HG03060 (cell line): Measurements from ENCODE around the gene TSPAN5.

ENCODE experiments used
- ATAC-seq: cut with Tn5 transposase; IDR thresholded peaks from one replicate; pipeline ENCODE4 v1.9.1; 2021; ENCODE audit warnings: low read depth, moderate number of reproducible peaks; ENCODE audit not compliant: unreplicated experiment

The TSPAN5 gene

DNA sequence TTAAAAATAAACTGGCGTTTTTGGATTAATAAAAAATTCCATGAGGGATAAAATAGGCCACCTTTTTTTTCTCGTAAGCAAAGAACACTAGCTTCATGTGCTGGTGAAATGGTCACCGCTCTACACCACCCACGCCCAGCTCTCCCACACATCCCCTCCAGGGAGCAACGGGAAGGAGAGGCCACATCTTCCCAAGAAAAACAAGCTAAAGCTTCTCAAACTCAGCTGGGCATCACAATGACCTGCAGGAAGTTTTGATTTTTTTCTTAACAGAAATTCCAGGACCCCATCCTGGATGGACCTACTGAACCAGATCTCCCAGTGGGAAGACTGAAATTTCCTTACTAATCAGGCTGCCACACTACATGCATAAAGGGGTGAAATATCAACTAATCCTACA, 9.8 kb downstream of the TSPAN5 start:
- ATAC-seq: no peak

DNA sequence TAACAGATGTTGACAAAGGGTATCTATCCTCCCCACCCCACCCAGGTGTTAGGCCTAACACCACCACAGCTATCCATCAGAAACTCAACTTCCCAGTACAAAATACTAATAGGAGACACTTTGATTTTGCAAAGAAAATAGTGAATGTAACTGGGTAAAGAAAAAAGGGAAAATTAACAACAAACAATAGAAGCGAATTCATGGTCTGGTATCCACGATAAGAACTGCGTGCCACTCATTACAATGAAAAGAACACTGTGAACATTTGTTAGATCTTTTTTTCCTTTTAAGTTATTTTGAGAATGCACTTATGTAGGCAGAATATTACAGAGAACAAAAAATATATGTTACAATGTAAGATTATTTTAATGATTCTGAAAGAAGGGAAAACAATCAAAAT, 12.0 kb downstream of the TSPAN5 start:
- no peak for ATAC-seq

DNA sequence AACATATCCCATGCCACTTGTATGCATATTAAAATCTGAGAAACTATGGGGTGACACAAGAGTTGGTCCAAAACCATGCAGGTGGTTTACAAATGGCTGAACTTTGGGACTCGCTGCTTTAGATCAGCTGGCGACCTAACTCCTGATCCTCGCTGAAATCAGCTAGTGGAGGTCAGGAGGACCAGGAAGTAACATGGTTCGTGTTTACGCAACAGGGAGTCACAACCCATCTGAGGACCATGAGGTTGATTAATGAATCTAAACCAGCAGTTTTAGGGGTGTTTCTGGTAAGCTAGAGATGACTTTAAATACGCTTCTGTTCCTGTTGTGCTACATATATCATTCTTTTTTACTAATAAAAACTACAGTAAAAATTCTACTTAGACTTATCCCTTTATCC, 12.9 kb downstream of the TSPAN5 start:
- no peak for ATAC-seq

DNA sequence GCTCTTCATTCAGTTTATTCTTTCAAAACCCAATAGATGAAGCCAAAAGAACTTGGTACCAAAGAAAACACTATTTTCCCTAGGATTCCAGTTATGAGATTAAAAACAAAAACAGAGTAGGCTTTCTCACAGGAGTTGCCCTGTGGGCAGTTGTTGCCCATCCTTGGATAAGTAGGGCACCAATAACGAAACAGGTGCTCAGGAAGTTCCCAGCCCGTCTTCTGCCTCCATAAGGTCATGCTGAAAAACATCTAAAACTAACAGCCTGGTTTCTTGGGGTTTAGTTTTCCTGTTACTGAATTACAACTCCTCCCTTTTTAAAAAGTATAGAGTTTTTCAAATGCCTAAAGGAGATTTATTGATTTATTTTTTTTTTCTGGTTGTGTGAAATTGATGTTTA, 14.7 kb downstream of the TSPAN5 start:
- ATAC-seq: no peak

DNA sequence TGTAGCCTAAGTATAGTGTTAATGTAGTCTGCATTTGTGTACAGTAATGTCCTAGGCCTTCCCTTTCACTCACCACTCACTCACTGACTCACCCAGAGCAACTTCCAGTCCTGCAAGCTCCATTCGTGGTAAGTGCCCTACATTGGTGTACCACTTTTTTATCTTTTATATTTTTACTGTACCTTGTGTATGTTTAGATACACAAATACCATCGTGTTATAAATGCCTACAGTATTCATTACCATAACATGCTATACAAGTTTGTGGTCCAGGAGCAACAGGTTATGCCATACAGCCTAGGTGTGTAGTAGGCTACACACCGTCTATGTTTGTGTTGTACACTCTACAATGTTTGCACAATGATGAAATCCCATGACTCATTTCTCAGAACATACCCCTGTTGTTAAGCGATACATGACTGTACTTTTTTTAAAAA, 15.4 kb downstream of the TSPAN5 start:
- no peak for ATAC-seq

DNA sequence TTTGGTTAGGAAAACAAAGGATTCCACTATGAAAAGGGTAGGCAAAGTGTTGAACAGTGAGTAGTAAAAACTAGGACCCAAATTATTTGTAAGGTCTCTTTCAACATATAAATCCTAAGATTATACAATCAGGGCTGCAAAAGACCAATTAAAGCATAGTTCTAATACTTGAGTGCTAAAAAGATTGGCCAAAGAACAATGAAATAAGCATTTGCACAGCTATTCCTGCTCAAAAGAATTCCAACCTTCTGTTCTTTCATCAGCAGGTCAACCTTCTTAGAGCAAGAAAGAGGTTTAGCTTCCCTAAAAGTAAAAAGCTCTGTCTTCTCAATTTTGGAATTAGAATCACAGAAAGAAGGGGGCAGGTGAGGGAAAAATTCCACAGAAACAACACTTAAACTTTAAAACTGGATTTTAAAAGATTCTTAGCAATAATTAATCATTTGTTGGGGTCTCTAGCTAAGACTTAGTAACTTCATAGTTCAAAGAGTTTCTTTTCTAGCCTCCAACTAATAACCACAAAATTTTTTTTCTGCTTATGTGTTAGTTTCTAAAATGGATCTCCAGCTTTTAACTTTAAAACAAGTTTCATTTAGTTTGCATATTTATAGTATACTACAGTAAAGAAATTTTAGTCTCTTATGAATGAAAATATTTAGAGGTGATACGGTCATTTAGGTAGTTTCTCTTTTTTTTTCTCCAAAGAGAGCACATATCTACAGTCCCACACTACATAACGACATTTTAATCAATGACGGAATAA, 16.3 kb downstream of the TSPAN5 start:
- ATAC-seq: no peak

DNA sequence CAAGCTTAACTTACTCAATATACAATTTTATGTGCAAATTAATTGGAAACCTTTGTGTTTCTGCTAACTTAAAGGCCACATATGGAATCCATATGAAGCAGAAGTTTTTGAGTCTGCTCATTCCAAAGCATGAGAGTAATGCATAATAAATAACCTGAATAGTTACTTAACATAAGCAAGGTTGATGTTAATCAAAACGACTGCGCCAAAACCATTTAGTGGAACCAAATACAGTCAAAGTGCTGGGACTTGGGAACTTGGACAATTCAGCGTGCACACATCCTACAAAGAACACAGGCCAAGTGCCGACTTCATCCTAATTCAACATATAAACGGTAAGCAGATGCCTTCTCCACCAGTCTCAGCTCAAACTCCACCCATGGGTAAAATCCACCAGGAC, 17.0 kb downstream of the TSPAN5 start:
- ATAC-seq: no peak

DNA sequence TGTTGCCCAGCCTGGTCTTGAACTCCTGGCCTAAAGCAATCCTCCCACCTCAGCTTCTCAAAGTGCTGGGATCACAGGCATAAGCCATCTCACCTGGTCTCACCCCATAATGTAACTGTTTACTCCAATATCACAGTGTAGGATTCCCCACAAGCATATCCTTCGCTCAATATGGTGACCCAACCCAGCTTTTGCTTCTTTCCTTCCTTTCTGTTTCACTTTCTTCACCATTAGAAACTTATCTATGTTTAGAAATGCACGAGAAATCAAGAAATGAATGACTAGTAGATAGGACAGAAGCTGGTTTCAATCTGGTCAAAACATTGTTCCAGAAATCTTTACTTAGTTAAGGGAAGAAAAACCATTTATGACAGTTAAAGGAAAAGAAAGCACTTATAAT, 18.9 kb downstream of the TSPAN5 start:
- ATAC-seq: peak; percentile 44

DNA sequence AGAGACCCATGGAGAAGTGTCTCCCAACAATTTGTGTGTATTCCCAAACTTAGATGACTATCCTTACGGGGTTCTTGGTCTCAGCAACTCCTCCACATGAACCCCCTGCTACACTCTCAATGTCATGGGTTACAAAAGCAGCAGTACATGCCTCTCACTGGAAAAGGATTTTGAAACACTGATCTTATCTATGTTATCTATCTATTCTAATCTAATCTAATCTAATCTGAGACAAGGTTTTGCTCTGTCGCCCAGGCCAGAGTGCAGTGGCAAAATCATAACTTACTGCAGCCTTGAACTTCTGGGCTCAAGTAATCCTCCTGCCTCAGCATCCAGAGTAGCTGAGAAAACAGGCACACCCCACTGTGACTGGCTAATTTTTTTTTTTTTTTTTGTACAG, 19.3 kb downstream of the TSPAN5 start:
- ATAC-seq: no peak

DNA sequence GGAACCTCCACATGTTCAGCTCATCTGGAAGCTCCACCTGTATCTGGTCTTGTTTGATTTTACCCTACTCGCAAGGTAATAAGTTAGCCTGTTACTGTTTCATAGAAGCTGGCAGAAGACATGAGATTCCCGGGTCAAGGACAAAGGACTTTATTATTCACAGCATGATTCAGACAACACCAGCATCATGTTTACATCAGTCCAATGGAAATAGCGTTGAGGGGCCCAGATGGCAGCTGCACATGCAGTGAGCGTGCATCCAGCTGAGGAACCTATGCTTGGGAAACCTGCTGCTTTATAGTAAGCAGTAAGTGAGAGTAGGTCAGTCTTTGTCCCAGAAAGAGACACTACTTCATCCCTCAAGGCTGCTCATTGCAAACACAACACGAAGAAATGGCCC, 19.8 kb downstream of the TSPAN5 start:
- ATAC-seq: no peak

DNA sequence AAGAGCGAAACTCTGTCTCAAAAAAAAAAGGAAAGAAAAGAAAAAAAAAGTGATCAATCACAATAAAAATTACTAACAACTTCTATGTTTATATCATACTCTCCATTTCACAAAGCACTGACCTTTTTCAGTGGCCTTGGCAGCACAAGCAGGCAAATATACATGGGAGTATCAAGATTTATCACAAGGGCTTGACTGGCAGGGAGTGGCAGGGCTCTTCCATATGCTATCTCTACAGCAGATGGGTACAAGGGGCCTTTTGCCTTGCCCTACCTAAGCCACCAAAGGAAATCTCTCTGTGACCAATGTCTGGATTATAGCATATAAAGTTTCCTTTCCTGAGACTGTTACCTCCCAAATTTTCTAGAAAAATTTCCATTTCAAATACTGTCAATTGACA, 24.4 kb downstream of the TSPAN5 start:
- ATAC-seq: no peak

DNA sequence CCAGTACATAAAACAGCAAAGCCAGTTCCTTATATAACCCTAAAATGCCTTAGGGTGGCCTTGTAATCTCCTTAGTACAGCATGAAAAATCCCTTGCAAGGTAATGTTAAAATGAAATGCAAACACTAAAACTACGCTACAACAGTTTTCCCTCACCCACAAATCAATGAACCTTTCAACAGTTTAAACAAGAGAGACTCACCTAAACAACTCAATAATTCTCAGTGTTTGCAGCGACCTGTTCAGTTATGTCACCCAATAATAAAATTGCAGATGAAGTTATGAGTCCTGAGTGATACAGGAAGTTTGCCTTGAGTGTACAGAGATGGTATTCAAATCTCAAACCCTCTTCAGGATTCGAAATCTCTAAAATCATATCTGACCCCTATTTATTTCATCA, 25.3 kb downstream of the TSPAN5 start:
- ATAC-seq: no peak

DNA sequence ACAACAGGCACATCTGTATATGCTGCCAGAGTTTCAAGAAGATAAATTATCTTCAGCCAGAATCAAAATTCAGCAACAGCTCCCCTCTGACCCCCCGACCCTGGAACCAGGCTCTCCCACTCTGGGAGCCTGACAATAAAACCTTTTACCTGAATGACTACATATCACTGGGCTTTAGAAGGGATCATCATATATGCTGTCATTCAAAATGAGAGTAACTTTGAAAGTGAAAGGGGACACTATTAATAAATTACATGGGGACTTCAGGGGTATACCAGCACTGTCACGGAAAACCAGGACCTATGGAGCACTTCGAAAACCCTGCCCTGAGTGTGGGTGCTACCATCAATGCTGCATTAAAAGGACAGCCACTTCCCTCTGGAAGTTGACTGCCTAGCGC, 26.2 kb downstream of the TSPAN5 start:
- no peak for ATAC-seq

DNA sequence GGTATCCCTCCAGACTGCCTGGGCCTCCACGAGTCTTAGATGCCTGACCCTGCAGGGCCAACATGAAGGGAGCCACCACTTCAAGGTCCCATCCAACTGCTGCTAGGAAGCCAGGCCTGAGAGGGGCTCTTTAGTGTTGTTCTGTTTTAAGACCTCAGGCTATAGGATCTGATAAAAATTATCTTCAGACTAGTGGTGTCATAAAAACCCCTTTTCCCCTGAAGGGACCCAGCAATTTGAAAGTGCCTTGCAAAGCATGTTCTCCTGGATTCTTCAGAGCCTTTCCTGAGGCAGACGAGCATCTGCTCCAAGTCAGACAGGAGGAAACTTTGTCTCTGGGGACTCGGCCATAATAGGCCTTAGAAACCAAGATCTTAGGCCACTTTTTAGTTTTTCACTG, 26.9 kb downstream of the TSPAN5 start:
- no peak for ATAC-seq

DNA sequence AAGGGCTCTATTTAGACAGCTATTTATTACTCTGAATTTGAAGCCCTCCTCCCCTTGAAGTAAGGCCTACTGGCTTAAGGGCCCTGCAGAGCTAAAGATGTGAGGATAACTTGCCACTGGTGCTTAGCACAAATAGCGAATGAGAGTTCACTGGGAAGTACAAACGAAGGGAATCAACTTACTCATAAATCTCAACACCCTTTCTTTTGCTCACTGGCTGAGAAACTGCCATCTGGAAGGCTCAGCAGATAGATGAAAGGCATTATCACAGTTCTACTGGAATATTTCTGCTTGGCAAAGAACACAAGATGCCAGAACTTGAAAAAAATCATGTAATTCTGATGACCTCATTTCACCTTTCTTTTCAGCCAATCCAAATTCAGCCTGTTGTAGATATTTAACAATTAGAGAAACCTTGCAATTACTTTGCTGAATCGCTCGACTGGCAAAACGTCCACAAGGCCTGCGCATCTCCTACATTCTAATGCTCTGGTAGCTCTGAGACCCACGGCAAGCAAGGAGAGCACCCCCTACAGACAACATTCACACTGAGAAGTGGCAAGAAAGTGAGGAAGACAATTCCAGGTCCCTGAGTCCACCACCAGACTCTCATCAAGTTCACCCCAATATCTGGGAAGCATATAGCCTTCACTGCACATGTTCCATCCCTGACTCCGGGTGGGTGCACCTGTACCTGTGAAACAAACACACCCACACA, 27.5 kb downstream of the TSPAN5 start:
- ATAC-seq: no peak

DNA sequence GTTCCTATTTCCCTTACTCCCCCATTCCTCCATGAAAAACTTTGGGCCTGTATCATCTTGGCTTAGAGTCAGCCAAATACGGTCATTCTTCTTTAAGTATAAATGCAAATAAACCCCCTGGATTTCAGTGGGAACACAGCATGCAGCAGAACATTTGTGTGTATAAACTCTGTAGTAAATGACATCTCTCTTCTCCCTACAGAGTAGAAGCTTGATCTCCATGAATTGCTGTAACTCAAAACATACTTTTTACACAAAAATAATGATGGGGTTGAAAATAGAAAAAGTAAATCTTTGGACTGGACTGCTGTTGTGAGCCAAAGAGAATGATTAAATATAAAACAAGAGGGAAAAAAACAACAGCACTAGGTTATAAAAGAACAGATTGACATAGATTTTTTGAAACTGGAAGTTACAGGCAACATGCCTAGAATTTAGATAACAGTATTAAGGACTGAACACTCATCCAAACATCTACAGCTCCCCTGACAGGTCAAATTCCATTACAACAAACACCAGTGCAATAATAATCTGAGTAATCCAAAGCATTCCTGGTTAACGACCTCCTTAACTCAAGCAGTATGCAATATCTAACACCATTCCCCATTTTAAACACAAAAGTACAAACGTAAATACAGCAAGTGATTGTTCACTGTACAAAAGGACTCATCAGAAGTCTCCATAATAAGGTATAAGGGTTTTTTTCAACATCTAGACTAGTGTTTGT, 30.7 kb downstream of the TSPAN5 start:
- ATAC-seq: no peak

DNA sequence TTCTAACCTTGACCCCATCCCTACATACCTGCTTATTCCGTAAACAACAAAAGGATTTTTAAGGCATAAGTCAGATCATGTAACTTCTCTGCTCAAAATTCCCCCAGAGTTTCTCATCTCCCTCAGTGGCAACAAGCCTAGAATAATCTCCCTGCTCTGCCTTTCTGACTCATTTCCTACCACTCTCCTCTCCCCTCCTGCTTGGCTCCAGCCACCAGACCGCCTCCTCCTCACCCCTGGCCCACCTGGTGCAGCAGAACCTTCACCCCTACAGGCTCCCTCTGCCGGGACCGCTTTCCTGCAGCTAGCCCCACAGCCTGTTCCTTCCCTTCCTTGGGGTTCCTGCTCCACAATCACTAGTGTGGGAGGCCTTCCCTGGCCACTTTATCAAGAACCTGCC, 32.1 kb downstream of the TSPAN5 start:
- ATAC-seq: no peak

DNA sequence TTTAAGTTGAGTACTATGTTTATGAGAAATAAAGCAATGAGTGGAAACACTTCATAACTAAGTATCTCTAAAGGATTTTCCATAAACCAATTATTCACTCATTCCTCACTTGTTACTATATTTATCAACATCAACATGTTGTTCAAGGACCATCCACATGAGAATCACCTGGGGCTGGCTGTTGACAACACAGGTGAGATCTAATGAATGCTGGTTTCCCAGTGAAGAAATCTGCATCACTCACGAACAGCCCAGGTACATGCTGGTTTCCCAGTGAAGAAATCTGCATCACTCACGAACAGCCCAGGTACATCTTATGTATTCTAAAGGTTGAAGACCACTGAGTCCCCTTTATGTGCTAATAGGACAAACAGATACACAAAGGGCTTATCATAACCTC, 32.5 kb downstream of the TSPAN5 start:
- no peak for ATAC-seq

DNA sequence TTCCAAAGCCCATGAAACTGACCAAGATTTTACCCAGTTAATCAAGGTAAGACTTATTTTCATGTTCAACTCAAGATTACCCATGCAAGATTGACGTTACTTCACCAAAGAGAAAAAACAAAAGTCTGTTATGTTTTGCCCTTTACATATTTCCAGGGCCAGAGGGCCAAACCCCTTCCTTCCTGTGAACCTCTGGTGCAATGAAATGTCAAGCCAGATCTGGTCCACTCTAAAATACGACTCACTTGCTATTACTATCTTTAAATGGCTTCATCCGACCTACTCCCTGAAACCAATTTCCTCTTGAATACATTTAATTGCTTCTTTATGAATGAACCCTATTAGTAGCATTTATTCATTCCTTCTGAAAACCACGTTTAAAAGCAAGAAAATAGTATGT, 33.0 kb downstream of the TSPAN5 start:
- ATAC-seq: no peak

DNA sequence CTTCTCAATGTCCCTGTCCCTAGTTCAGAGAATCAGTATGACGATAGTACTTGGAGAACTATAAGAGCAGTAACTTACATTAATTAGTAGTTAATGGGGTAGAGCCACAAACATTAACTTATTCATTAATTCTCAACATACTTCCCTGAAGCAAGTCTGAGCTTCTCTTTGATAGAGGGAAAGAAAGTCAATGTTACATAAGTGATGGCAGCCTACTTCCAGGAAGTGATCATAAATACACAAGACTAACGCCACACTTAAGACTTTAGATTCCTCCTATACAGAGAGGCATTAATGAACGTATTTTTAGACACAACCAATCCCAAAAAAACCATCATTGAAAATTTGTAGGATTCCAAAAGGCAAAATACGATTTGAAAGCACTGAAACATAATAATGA, 33.8 kb downstream of the TSPAN5 start:
- no peak for ATAC-seq

DNA sequence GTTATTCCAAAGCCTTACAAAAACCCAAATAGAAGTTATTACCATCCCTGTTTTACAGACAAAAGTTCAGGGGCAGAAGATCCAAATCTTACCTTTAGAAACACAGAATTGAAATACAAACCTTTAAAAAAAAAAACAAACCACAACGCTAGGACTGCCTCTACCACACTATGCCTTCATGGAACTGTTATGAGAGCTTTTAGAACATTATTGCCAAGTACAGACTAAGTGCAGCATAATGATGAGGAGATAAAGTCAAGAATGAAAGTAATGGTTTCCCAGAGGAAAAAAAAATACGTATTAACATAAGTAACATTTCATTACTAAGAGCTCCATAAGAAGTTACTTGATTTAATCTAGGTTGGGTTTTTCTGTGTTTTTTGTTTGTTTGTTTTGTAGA, 34.3 kb downstream of the TSPAN5 start:
- ATAC-seq: no peak
